Brain microvascular endothelial cell (primary cell): Measurements from ENCODE around the gene DGCR2.
"Not testable (repeated sequence)": the region's sequence is repeated elsewhere in the genome, so short reads cannot be mapped to it uniquely, and the experiment has no call there.

ENCODE experiments used
- DNase-seq: peaks from one replicate; pipeline ENCODE4 v3.0.0-alpha.2; 2020
- H3K27ac ChIP-seq: fragments of 250-450 bp; sonication (Bioruptor Pico); 2 replicates; pipeline ENCODE4 v1.5.1; 2020; ENCODE audit warnings: mild to moderate bottlenecking, moderate library complexity
- H3K27me3 ChIP-seq: fragments of 250-450 bp; sonication (Bioruptor Pico); replicated peaks from 2 replicates; pipeline ENCODE4 v1.5.1; 2020; ENCODE audit warnings: mild to moderate bottlenecking
- H3K36me3 ChIP-seq: fragments of 250-450 bp; sonication (Bioruptor Pico); replicated peaks from 2 replicates; pipeline ENCODE4 v1.5.1; 2020; ENCODE audit warnings: mild to moderate bottlenecking
- H3K4me3 ChIP-seq: 2 replicates; pipeline ENCODE4 v1.5.1; 2011; ENCODE audit warnings: low read depth, mild to moderate bottlenecking, control low read depth, low read length, moderate library complexity
- CTCF ChIP-seq: IDR thresholded peaks from 2 replicates; pipeline ENCODE4 v1.5.1; 2011; ENCODE audit warnings: low read depth, mild to moderate bottlenecking, moderate library complexity, low read length, control low read depth, inconsistent platforms; ENCODE audit errors: missing control alignments
- in situ Hi-C: cut with HindIII; loops from 2 replicates; pipeline ENCODE4 v1.10.0; 2017; ENCODE audit warnings: low sequenced_read_pairs, low pct_ligation_motif_present

DGCR2 gene

DNA sequence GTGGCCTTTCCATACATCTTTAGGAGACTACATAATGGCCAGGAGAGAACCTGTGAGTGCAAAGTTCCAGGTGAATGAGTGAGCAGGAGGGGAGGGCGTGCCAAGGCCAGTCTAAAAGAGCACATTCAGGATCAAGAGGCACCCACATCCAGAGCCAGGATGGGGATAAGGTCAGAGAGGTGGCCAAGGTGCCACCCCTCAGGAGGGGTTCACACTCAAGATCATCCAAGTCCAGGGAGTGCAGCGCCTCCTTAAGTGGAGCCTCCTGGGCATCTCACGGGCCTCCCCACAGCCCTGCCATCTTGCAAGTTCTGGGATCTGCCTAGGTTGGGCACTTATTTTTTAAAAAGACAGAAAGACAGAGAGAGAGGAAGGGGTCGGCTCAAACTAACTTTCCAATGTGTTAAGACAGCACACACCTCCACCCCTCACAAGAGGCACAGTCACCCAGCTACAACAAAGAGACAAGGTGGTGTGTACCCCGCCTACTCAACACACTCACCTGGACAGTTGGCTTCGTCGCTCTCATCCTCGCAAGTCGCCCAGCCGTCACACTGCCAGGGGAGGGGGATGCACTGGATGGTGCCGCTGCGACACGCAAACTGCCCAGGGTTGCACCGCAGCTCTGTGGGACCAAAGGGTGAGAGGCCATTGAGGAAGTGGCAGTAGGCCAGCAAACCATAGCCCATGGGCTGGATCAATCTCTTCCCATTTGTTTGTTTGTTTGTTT lies 33.2 kb downstream of the DGCR2 start:
- no peak for TF ChIP-seq CTCF
- Histone ChIP-seq H3K27me3 (no peaks in the 10 kb centered on the region), H3K36me3 (peaks cover 2% of the 10 kb centered on the region), H3K4me3 (no peak overlapping the region), H3K27ac (no peak overlapping the region)
- in situ Hi-C loops, result no loop called here
- DNase-seq, result no peak

DNA sequence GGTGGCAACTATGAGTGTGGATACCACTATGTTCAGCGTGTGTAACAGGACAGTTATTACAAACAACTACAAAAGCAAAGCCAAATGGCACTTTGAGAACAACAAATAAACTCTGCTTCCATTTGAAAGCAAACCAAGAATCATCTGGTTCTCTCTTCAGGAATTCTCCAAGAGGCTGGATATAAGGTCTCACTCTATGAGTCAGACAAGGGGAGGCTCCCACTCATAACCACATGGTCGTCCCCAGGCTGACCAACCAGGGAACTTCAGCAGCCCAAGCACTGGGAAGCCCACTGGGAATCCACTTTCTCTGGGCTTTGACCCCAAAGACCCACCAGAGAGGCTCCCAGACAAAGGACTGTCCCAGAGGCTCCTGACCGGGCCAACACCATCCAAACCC lies 35.3 kb downstream of the DGCR2 start:
- Histone ChIP-seq H3K4me3 (no peak overlapping the region), H3K27ac (peak overlapping the region; percentile 7), H3K27me3 (no peaks in the 10 kb centered on the region), H3K36me3 (peaks cover 2% of the 10 kb centered on the region)
- in situ Hi-C loops, result no loop called here
- TF ChIP-seq CTCF, result no peak
- DNase-seq, result peak; percentile 45

GRCh38 chr22:19086417-19086816 lies 35.8 kb downstream of the DGCR2 start:
- in situ Hi-C loops, result no loop called here
- no peak for DNase-seq
- no peak for TF ChIP-seq CTCF
- Histone ChIP-seq H3K36me3 (peaks cover 2% of the 10 kb centered on the region), H3K4me3 (no peak overlapping the region), H3K27me3 (no peaks in the 10 kb centered on the region), H3K27ac (peak overlapping the region; percentile 7)

DNA sequence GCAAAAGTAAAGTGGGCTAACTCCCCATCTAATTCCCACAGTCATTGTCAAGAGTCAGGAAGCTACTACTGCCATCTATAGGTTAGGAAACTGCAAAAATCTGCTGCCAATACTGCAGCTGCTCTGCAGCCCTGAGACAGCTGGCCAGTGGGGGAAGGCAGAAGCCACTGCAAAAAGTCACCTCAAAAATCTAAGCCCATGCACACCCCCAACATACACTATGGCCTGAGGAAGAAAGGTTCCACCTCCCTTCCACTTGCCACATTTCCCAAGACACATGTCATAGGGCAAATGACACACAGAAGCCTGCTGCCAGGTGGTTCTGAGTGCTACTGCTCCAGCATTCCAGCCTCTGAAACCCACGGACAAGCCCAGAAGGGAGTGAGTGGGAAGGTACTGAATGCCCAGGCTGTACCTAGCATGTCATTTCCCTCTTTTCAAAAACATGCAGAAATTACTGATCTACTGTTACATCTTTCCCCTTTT lies 36.9 kb downstream of the DGCR2 start:
- Histone ChIP-seq H3K36me3 (peaks cover 2% of the 10 kb centered on the region), H3K27me3 (no peaks in the 10 kb centered on the region), H3K27ac (no peak overlapping the region), H3K4me3 (no peak overlapping the region)
- in situ Hi-C loops, result no loop called here
- peak; percentile 66 for TF ChIP-seq CTCF
- peak; percentile 25 for DNase-seq

DNA sequence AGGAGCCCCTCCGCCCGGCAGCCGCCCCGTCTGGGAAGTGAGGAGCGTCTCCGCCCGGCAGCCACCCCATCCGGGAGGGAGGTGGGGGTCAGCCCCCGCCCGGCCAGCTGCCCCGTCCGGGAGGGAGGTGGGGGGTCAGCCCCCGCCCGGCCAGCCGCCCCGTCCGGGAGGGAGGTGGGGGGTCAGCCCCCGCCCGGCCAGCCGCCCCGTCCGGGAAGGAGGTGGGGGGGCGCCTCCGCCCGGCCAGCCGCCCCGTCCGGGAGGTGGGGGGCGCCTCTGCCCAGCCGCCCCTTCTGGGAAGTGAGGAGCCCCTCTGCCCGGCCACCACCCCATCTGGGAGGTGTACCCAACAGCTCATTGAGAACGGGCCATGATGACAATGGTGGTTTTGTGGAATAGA lies 37.6 kb downstream of the DGCR2 start:
- H3K27ac ChIP-seq, DNase-seq, H3K36me3 ChIP-seq, in situ Hi-C loops, H3K27me3 ChIP-seq, H3K4me3 ChIP-seq: not testable (repeated sequence)

DNA sequence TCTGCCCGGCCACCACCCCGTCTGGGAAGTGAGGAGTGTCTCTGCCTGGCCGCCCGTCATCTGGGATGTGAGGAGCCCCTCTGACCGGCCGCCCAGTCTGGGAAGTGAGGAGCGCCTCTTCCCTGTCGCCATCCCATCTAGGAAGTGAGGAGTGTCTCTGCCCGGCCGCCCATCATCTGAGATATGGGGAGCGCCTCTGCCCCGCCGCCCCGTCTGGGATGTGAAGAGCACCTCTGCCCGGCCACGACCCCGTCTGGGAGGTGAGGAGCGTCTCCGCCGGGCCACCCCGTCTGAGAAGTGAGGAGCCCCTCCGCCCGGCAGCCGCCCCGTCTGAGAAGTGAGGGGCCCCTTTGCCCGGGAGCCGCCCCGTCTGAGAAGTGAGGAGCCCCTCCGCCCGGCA lies 38.1 kb downstream of the DGCR2 start:
- in situ Hi-C loops, H3K36me3 ChIP-seq, H3K4me3 ChIP-seq, DNase-seq, H3K27me3 ChIP-seq, H3K27ac ChIP-seq: not testable (repeated sequence)

DNA sequence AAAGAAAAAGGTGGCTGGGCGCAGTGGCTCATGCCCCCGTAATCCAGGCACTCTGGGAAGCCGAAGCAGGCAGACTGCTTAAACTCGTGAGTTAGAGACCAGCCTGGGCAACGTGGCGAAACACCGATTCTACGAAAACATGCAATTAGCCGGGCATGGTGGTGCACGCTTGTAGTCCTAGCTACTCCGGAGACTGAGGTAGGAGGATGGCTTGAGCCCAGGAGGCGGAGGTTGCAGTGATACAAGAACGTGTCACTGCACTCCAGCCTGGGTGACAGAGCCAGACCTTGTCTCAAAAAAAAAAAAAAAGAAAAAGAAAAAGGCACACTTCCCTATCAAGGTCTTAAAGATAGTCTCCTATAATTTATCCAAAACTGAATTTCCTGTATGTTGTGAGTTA lies 39.4 kb downstream of the DGCR2 start:
- no peak overlapping the region for H3K27ac ChIP-seq
- in situ Hi-C loops, result no loop called here
- no peak overlapping the region for H3K4me3 ChIP-seq
- H3K36me3 ChIP-seq, result peaks cover 3% of the 10 kb centered on the region
- no peaks in the 10 kb centered on the region for H3K27me3 ChIP-seq
- TF ChIP-seq CTCF, result no peak
- no peak for DNase-seq
